CD4-positive, alpha-beta T cell treated with Interleukin-2 at 100 ng/mL for 4 hours (primary cell): Measurements from ENCODE around the gene LSR.

Experiments used
- DNase-seq: peaks from one replicate; pipeline ENCODE4 v3.0.0-alpha.2; 2020; ENCODE audit warnings: low spot score

The LSR gene

GRCh38 chr19:35302446-35302845 is 53.6 kb downstream of the LSR start:
- DNase-seq, result no peak

- no peak for DNase-seq
Observed at GRCh38 chr19:35303357-35303915, 54.6 kb downstream of the LSR start.

- DNase-seq, result no peak
Observed at GRCh38 chr19:35304036-35304435, 55.2 kb downstream of the LSR start.

- no peak for DNase-seq
Observed at GRCh38 chr19:35305181-35305580, 56.4 kb downstream of the LSR start.

- DNase-seq, result no peak
Observed at GRCh38 chr19:35306473-35307246, 57.9 kb downstream of the LSR start.

- DNase-seq, result no peak
Observed at GRCh38 chr19:35307931-35308330, 59.1 kb downstream of the LSR start.

GRCh38 chr19:35308910-35309309 is 60.1 kb downstream of the LSR start:
- no peak for DNase-seq

DNA sequence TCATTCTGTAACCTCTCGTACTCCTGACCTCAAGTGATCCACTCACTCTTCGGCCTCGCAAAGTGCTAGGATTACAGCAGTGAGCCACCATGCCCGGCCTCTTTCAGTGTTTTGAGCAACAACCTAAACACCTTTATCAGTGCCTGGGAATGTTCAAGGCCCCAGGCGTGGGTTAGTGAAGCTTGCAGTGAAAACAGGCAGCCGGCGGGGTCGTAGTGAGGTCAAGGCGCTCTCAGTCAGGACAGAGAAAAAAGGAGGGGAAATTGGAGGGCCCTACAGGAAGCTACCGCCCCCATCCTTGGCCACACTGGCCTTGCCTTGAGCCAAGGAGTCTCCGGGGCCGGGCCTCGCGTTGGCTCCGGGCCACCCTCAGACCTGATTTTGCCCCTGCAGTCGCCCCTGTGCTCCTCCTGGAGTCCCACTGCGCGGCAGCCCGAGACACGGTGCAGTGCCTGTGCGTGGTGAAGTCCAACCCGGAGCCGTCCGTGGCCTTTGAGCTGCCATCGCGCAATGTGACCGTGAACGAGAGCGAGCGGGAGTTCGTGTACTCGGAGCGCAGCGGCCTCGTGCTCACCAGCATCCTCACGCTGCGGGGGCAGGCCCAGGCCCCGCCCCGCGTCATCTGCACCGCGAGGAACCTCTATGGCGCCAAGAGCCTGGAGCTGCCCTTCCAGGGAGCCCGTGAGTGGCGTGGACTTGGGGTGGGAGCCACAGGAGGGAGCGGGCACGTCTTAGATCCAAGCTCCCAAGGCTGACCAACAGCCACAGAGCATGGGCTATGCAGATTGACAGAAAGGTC is 60.9 kb downstream of the LSR start:
- DNase-seq, result no peak

GRCh38 chr19:35310331-35310730 is 61.5 kb downstream of the LSR start:
- DNase-seq, result no peak

- no peak for DNase-seq
Observed at GRCh38 chr19:35310811-35311465, 62.1 kb downstream of the LSR start.

DNA sequence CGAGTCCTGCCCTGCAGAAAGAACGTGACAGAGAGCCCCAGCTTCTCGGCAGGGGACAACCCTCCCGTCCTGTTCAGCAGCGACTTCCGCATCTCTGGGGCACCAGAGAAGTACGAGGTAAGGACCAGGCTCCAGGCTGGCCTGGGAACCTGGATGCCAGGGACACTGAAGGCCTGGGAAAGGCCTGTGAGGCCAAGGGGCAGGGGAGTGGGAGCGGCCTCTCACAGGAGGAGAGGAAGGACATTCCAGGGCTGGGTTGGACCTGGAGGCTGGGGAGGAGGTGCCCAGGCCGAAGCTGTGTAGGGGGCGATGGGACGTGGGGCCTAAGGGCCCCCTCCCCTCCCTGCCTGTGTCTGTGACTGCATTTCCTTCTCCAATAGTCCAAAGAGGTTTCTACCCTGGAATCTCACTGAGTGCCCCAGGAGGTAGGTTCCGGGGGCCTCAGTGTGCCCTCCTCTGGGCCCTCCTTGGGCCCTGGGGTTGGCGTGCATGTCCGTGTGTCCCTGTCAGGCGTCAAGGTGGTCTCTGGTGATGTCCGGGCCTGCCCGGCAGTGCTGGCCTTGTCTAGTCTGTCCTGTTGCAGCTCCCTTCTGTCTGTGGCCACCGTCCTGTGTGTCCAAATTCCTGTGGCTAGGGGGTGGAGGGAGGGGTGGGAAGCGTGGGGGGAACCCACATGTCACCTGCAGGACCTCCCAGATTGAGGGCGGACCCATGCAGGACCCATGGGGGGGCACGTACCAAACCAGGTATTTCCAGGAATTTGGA is 63.3 kb downstream of the LSR start:
- no peak for DNase-seq

GRCh38 chr19:35313587-35313986 is 64.8 kb downstream of the LSR start:
- DNase-seq, result no peak

GRCh38 chr19:35314031-35314430 is 65.2 kb downstream of the LSR start:
- no peak for DNase-seq

DNA sequence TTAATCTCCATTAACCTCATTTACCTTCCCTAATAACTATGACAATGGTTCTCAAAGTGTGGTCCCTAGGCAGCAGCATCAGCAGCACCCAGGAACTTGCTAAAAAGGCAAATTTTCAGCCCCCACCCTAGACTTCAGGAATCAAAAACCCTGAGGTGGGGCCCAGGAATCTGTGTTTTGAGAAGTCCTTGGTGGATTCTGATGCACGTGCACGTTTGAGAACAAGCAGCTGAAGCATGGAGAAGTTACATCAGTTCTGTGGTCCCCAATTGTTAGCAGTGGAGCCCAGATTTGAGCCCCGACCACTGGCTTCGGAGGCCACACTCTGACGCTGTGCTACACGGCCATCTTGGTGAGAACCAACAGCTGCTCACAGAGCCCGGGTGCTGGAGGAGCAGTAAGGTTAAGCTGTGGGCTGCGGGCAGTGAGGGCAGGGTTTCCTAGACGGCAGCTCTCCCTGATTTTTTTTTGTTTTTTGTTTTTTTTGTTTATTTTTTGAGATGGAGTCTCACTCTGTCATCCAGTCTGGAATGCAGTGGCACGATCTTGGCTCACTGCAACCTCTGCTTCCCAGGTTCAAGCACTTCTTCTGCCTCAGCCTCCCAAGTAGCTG is 66.2 kb downstream of the LSR start:
- DNase-seq, result no peak

DNA sequence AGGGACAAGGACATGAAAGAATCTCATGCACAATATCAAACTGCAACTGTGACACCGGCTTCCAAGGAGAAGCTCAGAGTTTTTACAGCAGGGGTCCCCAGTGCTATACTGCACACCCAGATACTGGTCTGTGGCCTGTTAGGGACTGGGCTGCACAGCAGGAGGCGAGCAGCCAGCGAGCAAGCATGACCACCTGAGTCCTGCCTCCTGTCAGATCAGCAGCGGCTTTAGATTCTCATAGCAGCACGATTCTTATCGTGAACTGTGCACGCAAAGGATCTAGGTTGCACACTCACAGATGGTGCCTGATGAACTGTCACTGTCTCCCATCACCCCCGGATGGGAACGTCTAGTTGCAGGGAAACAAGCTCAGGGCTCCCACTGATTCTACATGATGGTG is 67.1 kb downstream of the LSR start:
- no peak for DNase-seq

GRCh38 chr19:35316560-35316959 is 67.8 kb downstream of the LSR start:
- no peak for DNase-seq
